Activated T-helper 1 cell treated with anti-CD3 and anti-CD28 coated beads, Interleukin-12 subunit alpha, Interleukin-12 subunit beta, Interleukin-2, Interleukin-4 antibody, amounts not matched to agents 30 ng/mL and 10 ng/mL and 1 ng/mL, durations not matched to agents 14 hours and 24 hours and 36 hours (primary cell): ENCODE results near the gene HEXD. TPM values are rescaled to one million over a fixed set of nuclear protein-coding genes. Genes with fewer than 3 reads are reported as not detected.

Experiments
- DNase-seq: peaks from one replicate; pipeline ENCODE4 v3.0.0; 2021; ENCODE audit warnings: low spot score
- H3K27ac Mint-ChIP-seq: one replicate; pipeline ENCODE4 v1.8.0; 2021; ENCODE audit warnings: mild to moderate bottlenecking, mixed read lengths
- H3K27me3 Mint-ChIP-seq: one replicate; pipeline ENCODE4 v1.8.0; 2022; ENCODE audit warnings: mild to moderate bottlenecking, moderate library complexity, mixed read lengths; ENCODE audit not compliant: insufficient read depth
- H3K36me3 Mint-ChIP-seq: one replicate; pipeline ENCODE4 v1.8.0; 2021; ENCODE audit warnings: low read depth, mixed read lengths
- H3K4me1 Mint-ChIP-seq: one replicate; pipeline ENCODE4 v1.8.0; 2021; ENCODE audit warnings: low read depth, mixed read lengths
- H3K4me3 Mint-ChIP-seq: one replicate; pipeline ENCODE4 v1.8.0; 2021; ENCODE audit warnings: mild to moderate bottlenecking, moderate library complexity, mixed read lengths
- H3K9me3 Mint-ChIP-seq: one replicate; pipeline ENCODE4 v1.8.0; 2021; ENCODE audit warnings: mixed read lengths
- intact Hi-C: fragments of 100-400 bp; cut with micrococcal nuclease; formaldehyde crosslinking; loops from one replicate; pipeline ENCODE4 v1.15.1; 2024
- total RNA-seq: library from RNA; stranded (reverse); gene quantifications from 2 replicates; pipeline ENCODE4 v1.2.3, GENCODE V29; 2022

HEXD gene
- total RNA-seq, 1 donor from 2014 or later, result 30.5 TPM

DNA sequence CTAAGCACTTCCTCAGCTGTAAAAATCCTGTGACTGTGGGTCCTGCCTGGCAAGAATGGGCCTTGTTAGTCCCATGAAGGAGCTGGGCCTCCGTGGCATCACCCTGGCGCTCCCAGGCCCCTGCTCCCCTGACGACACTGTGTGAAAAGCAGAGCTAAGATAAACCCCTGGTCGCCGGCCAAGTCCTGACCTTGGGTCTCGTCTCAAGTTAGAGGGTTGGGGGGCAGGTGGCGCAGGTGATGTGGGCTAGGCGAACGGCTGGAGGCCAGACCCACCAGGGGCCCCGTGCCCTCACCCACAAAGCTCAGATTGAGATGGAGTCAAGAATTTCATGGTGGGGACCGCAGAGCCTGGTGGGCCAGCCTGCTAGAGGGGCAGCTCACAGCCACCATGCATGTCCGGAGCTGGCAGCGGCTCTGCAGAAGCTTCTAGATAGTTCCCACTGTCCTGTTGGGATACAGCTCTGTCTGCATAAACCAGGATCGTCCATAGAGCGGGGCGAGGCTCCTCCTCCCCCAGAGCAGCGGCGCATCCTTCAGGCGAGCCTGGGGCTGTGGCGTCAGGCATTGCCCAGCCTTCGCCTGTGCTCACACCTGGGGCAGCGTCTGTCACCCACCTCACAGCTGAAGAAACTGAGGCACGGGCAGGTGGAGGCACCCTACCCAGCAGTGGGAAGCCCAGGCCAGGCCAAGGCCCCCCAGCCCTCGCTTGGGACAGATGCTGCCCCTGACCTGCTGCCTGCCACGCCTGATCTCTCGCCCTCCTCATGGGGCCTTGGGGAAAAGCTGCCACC is 20.4 kb downstream of the HEXD start:
- Mint-ChIP-seq H3K27me3 (peaks cover 2% of the 10 kb centered on the region), H3K9me3 (no peaks in the 10 kb centered on the region), H3K27ac (no peak overlapping the region)

DNA sequence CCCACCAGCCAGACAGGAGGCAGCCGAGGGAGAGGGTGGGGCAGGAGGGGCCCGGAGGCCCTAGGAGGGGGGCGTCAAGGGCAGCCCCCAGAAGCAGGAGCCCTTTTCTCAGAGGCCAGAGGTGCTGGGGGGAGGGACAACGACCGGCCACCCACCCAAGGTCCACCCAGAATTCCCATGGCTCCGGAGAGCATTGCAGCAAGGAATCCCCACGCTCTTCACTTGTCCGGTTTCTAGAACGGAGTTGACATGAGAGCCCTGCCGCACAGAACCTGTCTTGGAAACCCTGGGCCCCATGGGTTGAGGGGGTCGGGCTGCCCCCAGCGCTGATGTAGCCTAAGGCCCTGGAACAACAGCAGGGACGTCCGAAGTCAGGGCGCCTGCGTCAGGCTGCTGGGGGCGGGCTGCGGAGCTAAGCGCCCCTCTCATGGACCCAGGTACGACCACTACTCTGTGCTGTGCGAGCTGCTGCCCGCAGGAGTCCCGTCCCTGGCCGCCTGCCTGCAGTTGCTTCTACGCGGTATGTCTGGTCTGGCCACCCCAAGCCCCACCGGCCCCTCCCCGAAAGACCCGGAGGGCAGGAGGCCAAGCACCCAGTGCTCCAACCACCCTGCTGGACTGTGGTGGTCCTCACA is 21.2 kb downstream of the HEXD start:
- H3K36me3 Mint-ChIP-seq, result peaks cover 14% of the 10 kb centered on the region
- peaks cover 2% of the 10 kb centered on the region for H3K27me3 Mint-ChIP-seq
- H3K27ac Mint-ChIP-seq, result no peak overlapping the region
- intact Hi-C loops, result no loop called here
- no peak overlapping the region for H3K4me3 Mint-ChIP-seq
- no peak for DNase-seq
- H3K4me1 Mint-ChIP-seq, result no peaks in the 10 kb centered on the region
- H3K9me3 Mint-ChIP-seq, result no peaks in the 10 kb centered on the region

More for the DNA sequence above, 20.4 kb downstream of the HEXD start:
- Mint-ChIP-seq H3K4me3 (no peak overlapping the region), H3K4me1 (peaks cover 5% of the 10 kb centered on the region), H3K36me3 (peaks cover 17% of the 10 kb centered on the region)
- intact Hi-C loops, result no loop called here
- DNase-seq, result no peak

DNA sequence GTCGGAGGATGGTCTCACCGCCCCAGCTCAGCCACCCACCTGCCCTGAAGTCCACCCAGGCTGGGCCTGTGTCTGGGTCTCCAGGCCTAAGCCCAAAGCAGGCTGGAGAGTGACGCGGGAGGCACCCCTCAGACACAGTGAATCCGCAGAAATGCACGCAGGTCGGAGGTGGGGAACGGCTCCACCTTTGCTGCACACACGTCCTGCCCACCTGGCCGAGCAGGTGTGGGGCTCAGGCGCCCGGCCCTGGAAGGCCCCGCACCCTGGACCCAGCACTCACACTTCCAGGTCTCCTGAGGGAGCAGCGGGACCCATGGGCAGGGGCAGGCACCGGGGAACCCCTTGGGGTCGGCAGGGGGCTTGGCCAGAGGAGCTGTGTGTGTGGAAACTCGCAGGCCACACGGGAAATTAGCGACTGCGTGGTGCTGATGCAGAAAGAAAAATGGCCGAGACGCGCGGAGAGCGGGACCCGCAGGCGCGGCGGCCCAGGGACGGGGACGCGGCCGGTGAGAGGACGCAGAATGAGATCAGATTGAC is 21.8 kb downstream of the HEXD start:
- Mint-ChIP-seq H3K27ac (no peak overlapping the region), H3K27me3 (peaks cover 2% of the 10 kb centered on the region), H3K36me3 (peaks cover 14% of the 10 kb centered on the region), H3K4me3 (no peak overlapping the region), H3K9me3 (no peaks in the 10 kb centered on the region), H3K4me1 (no peaks in the 10 kb centered on the region)
- intact Hi-C loops, result no loop called here
- DNase-seq, result no peak

DNA sequence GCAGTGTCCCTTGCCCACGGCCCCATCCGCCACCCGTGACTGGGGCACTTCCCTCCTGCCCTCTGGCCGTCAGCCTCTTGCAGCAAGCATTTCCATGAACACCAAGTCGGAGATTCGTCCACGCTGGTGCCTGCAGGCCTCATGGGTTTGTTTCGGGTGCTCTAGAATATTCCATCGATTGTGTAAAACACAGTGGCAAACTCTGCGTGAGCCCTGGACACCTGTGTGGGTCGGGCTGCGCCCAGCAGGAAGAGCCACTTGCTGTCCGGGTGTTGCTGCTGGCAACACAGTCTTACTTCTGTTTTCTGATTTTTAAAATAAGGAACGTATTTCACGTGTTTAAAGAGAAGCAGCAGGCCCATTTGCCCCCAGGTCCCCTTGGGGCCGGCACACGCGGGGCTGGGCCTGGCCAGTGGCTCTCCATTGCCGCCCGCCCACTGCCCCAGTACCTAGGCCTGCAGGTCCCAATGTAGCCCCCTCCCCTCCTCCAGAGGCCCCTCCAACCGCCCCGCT is 22.4 kb downstream of the HEXD start:
- no peak for DNase-seq
- H3K36me3 Mint-ChIP-seq, result peaks cover 14% of the 10 kb centered on the region
- H3K27ac Mint-ChIP-seq, result no peak overlapping the region
- no peaks in the 10 kb centered on the region for H3K4me1 Mint-ChIP-seq
- no peaks in the 10 kb centered on the region for H3K9me3 Mint-ChIP-seq
- peaks cover 2% of the 10 kb centered on the region for H3K27me3 Mint-ChIP-seq
- intact Hi-C loops, result no loop called here
- no peak overlapping the region for H3K4me3 Mint-ChIP-seq

DNA sequence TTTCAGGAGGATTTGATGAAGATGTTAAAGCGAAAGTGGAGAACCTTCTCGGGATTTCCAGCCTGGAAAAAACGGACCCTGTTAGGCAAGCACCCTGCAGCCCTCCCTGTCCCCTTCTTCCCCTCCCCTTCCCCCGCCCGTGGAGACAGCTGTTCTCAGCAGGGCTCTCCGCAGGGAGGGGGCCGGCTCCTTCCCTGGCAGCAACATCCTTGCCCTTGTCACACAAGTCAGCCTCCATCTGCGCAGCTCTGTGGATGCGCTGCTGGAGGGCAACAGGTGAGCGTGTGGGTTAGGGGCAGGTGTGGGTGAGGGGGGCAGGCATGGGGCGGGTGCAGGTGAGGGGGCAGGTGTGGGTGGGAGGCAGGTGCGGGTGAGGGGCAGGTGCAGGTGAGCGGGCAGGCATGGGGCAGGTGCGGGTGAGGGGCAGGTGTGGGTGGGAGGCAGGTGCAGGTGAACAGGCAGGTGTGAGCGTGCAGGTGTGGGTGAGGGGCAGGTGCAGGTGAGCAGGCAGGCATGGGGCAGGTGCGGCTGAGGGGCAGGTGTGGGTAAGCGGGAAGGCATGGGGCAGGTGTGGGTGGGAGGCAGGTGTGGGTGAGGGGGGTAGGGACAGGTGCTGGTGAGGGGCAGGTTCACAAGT is 23.0 kb downstream of the HEXD start:
- no peak overlapping the region for H3K4me3 Mint-ChIP-seq
- peaks cover 2% of the 10 kb centered on the region for H3K27me3 Mint-ChIP-seq
- DNase-seq, result no peak
- peaks cover 14% of the 10 kb centered on the region for H3K36me3 Mint-ChIP-seq
- H3K27ac Mint-ChIP-seq, result no peak overlapping the region
- H3K4me1 Mint-ChIP-seq, result peaks cover 3% of the 10 kb centered on the region
- no peaks in the 10 kb centered on the region for H3K9me3 Mint-ChIP-seq
- intact Hi-C loops, result no loop called here

DNA sequence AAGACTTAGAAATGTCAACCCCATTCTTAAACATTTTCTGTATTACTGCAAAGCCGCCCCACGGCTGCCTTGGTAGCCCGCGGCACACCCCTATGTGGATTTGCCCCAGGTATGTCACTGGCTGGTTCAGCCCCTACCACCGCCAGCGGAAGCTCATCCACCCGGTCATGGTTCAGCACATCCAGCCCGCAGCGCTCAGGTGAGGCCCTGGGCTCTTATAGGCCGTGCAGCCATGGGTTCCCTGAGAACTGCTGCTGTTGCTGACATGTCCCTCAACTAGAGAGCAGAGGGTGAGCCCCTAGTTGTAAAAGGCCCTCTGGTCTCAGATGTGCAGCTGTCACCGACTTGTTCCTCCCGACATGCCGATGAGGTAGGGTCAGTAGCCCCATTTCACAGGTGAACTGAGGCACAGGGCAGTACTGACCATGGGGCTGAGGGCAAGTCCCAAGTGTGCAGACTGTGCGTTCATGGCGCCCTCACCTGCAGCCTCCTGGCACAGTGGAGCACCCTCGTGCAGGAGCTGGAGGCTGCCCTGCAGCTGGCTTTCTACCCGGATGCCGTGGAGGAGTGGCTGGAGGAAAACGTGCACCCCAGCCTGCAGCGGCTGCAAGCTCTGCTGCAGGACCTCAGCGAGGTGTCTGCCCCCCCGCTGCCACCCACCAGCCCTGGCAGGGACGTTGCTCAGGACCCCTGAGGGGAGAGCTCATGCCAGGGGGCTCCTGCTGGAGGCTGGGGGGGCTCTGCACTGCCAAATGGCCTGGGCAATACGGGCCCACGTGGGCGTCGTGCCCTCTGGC is 23.7 kb downstream of the HEXD start:
- Mint-ChIP-seq H3K36me3 (peaks cover 14% of the 10 kb centered on the region), H3K27ac (no peak overlapping the region), H3K4me3 (no peak overlapping the region), H3K27me3 (peaks cover 2% of the 10 kb centered on the region), H3K4me1 (peaks cover 6% of the 10 kb centered on the region), H3K9me3 (no peaks in the 10 kb centered on the region)
- intact Hi-C loops, result no loop called here
- no peak for DNase-seq

DNA sequence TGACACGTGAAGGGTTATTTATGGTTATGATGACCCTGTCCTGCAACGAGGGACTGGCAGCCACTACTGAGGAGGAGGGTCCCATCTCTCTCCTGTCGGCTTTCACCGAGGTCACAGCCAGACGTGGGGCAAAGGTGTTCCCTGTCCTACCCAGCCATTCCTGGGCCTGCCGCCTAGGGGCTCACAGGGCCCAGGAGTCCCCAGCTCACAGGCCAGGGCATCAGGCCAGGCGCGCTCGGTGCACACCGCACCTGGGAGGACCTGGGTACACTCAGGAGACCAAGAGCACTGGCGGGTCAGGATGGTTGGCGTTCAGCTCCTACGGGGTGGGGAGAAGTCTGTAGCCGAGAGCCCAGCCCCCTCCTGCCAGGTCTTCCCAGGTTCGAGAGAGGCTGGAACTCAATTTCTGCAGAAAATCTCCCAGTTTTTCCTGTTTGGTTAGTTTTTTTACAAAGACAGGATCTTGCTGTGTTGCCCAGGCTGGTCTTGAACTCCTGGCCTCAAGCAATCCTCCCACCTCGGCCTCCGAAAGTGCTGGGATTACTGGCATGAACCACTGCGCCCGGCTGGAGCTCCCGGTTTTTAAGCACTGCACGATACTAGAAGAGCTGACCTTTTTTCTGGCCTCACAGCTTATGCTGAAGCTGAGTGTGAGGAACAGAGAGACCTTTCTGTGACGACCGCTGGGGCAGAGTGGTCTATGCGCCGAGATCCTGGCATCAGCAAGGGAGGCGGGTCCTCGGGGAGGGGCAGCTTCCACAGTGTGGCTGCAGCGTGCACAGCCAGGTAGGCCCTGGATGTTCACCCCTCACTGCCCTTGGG is 24.7 kb downstream of the HEXD start:
- Mint-ChIP-seq H3K4me1 (peaks cover 10% of the 10 kb centered on the region), H3K36me3 (peaks cover 18% of the 10 kb centered on the region), H3K4me3 (no peak overlapping the region), H3K27me3 (peaks cover 2% of the 10 kb centered on the region), H3K9me3 (no peaks in the 10 kb centered on the region), H3K27ac (no peak overlapping the region)
- DNase-seq, result no peak
- intact Hi-C loops, result no loop called here

DNA sequence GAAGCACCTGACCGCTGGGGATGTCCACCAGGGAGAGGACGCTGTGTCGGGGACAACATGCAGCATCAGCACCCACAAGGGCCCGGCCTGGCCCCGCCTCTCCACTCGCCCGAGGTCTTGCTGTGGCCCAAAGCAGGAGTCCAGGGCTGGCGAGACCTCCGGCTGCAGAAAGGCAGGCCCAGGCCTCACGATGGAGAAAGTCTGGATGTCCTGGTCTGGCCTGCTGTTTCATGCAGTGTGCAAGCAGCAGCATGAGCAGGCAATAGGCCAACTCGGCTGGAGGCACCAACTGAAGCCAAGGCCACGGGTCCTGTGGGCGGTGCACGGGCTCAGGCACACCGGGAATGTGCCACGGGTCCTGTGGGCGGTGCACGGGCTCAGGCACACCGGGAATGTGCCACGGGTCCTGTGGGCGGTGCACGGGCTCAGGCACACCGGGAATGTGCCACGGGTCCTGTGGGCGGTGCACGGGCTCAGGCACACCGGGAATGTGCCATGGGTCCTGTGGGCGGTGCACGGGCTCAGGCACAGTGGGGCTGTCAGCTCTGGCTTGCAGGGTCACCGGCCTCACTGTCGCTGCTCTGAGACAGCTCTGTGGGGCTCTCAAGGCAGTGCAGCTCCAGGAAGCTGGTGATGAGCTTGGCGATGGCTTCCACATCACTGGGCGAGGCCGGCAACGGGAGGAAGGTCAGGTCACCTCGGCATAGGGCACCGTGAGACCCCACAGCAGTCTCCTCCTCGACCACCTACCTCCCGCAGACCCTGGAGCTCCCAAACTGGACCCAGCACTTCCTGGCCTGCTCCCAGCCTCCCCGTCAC is 25.5 kb downstream of the HEXD start:
- H3K36me3 Mint-ChIP-seq, result peaks cover 17% of the 10 kb centered on the region
- H3K4me3 Mint-ChIP-seq, result no peak overlapping the region
- intact Hi-C loops, result loop anchor here (2.0 kb wide), 1 partner anchor 15 kb away; the partner anchor contains the start of gene NARF
- H3K27ac Mint-ChIP-seq, result no peak overlapping the region
- peaks cover 2% of the 10 kb centered on the region for H3K27me3 Mint-ChIP-seq
- peaks cover 11% of the 10 kb centered on the region for H3K4me1 Mint-ChIP-seq
- DNase-seq, result no peak
- H3K9me3 Mint-ChIP-seq, result no peaks in the 10 kb centered on the region

DNA sequence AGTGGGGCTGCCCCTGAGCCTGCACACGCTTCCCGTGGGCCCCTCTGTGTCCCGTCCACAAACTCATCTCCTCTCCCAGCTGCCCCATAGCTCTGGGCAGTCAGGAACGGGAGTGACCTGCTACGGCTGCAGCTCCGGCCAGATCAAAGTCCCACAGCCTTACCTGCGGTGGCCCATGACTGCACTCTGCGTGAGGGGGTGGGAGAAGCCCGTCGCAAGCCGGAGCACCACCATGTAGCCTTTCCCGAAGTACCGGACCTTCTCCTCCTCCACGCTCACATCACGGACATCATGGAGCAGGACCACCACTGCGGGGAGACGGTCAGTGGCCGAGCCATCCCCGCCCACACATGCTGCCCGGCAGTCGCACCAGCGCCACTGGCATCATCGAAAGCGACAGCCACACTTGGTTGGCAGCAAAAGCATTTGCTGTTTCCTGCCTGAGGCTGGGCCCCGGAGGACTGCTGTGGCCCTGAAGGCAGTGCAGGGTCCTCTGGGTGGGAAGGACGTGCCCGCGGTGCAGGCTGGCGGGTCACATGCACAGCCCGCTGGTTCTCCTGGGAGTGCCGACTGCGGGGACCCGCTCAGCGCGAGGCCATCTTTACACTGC is 26.2 kb downstream of the HEXD start:
- H3K4me1 Mint-ChIP-seq, result peaks cover 11% of the 10 kb centered on the region
- H3K27me3 Mint-ChIP-seq, result peaks cover 2% of the 10 kb centered on the region
- H3K27ac Mint-ChIP-seq, result no peak overlapping the region
- H3K4me3 Mint-ChIP-seq, result no peak overlapping the region
- H3K9me3 Mint-ChIP-seq, result no peaks in the 10 kb centered on the region
- DNase-seq, result no peak
- peaks cover 17% of the 10 kb centered on the region for H3K36me3 Mint-ChIP-seq
- intact Hi-C loops, result loop anchor here (2.0 kb wide), 1 partner anchor 14 kb away; the partner anchor contains the start of gene NARF

DNA sequence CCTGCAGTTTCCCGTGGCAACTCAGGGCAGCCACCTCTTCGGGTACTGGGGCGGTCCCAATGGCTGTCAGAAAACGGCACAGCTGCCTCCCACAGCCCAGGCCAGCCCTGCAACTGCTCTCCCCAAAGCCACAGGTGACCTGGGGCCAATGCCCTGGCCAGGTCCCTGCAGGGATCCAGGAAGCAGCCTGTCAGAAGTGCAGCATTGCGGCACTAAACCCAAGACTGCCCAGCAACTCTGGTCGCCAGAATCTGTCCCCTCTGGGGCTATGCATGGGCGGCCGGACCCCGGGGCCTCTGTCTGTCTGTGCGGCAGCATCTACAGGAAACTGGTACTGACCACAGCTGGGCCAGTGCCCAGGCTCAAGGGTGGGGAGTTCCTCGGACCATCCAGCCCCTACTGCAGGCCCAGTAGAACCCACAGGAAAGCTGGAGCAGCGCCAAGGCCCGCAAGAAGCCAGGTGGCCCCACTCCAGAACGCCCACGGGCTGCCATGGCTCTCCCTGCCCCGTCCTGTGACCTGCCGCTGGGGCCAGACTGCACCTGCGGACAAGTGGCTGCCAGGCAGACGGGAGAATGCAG is 26.9 kb downstream of the HEXD start:
- intact Hi-C loops, result loop anchor here (2.0 kb wide), 1 partner anchor 14 kb away; the partner anchor contains the start of gene NARF
- Mint-ChIP-seq H3K4me3 (no peak overlapping the region), H3K36me3 (peaks cover 21% of the 10 kb centered on the region), H3K4me1 (peaks cover 11% of the 10 kb centered on the region), H3K27me3 (peaks cover 2% of the 10 kb centered on the region), H3K27ac (no peak overlapping the region), H3K9me3 (no peaks in the 10 kb centered on the region)
- DNase-seq, result no peak
